HG03442 (cell line): ENCODE data around the gene TMIE.

Experiments
- ATAC-seq: cut with Tn5 transposase; IDR thresholded peaks from one replicate; pipeline ENCODE4 v1.9.1; 2021; ENCODE audit warnings: mild to moderate bottlenecking, moderate library complexity; ENCODE audit not compliant: unreplicated experiment

TMIE gene, protein sequence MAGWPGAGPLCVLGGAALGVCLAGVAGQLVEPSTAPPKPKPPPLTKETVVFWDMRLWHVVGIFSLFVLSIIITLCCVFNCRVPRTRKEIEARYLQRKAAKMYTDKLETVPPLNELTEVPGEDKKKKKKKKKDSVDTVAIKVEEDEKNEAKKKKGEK

DNA sequence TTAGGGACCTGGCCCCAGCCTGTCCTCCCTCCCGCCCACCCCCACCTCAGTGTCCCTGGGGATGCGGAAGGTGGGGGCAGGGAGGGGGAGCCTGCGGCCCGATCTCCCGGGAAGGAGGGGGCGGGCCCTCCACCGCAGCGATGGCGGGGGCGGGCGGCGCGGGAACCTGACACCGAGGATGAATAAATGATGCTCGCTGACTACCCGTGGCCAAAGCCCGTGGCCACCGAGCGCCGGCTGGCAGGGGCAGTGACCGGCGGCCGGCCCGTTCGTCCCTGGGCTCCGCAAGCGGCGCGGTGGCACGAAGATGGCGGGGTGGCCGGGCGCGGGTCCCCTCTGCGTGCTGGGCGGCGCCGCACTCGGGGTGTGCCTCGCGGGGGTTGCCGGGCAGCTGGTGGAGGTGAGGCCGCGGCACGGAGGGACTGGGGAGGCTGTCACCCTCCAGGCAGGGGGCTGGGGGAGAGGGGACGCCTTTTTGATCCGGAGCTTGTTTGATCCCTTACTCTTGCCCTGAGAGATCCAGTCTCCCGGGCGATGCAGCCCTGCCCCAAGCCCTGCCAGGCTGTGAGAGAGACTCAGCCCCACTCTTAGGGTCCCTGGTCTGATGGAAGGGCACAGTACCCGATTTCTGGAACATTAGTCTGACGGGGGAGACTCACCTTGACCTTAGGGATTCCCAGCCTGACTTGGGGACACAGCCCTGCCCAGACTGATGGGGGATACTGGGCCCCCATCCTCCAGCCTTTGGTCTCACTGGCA, at the start of gene TMIE:
TSS of gene TMIE (plus strand) at position 212 of the 759 bp plus-strand sequence. CDS start at position 308, 96 bp downstream.
- no peak for ATAC-seq

DNA sequence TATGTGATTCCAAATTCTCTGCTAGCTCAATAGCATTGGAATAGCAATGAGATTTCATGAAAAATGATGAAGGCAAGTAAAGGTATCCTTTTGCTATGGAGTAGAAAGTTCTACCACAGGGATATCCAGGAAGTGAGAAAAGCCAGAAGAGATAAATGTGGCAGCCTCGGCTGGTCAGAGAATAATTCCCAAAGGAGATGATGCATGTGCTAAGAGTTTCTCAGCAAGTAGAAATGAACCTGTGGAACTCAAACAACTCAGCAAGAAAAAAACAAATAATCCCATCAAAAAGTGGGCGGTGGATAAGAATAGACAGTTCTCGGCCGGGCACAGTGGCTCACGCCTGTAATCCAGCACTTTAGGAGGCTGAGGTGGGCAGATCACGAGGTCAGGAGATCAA, 45.9 kb upstream of the TMIE start:
- no peak for ATAC-seq

DNA sequence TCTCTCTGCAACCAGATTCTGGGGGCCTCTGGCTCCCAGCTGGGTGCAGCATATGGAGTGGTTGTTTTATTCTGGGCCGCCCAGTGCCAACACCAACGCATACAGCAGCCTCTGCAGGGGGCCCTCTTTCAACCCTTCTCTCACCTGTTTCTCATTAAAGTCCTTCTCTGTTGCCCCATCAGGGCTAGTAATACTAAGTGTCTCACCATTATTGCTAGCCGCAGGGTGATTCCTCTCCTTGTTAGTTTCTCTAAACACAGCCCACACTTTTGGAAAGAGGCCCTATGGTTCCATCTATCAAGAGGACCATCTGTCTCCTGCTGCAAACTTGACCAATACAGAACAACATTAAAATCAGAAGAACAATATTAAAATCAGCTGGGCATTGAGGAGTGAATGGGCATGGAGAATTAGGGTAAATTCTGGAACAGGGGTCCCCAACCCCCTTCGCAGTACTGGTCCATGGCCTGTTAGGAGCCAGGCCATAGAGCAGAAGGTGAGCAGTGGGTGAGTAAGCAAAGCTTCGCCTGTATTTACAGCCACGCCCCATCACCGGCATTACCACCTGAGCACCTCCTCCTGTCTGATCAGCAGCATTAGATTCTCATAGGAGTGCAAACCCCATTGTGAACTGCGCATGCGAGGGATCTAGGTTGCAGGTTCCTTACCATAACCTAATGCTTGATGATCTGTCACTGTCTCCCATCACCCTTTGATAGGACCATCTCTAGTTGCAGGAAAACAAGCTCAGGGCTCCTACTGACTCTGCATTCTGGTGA, 44.2 kb upstream of the TMIE start:
- ATAC-seq: no peak

DNA sequence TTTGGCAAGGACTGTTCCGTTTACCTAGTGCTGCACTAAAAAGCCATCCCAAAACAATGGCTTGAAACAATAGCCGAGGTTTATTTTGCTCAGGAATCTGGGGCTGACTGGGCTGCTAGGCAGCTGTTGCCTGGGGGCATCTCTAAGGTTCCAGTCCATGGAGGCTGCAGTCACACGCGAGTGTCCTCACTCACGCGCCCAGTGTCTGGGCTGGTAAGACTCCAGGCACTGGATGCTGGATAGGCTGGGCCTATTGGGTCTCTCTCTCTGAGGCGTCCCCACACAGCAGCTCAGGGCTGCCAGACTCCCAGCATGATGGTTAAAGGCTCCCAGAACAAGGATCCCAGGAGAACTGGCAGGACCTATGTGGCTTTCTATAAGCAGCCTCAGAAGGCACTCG, 41.9 kb upstream of the TMIE start:
- ATAC-seq: no peak

DNA sequence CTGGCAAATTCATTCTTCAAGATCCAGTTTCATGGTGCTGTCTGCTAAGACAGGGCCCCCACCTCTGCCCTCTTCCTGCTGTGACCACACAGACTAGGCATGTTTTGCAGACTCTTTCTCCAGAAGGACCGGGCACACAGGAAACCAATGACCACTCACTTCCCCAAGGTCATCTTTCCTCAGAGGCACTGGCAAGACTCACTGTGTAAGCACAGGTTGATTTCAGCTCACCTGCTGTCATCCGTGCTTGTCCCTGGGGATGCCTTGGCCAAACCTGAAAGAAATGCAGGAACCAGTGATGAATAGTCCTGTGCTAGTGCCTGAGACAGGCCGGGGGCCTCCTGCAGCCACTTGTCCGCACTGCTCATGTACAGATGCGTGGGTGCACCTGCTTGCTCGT, 41.2 kb upstream of the TMIE start:
- no peak for ATAC-seq

DNA sequence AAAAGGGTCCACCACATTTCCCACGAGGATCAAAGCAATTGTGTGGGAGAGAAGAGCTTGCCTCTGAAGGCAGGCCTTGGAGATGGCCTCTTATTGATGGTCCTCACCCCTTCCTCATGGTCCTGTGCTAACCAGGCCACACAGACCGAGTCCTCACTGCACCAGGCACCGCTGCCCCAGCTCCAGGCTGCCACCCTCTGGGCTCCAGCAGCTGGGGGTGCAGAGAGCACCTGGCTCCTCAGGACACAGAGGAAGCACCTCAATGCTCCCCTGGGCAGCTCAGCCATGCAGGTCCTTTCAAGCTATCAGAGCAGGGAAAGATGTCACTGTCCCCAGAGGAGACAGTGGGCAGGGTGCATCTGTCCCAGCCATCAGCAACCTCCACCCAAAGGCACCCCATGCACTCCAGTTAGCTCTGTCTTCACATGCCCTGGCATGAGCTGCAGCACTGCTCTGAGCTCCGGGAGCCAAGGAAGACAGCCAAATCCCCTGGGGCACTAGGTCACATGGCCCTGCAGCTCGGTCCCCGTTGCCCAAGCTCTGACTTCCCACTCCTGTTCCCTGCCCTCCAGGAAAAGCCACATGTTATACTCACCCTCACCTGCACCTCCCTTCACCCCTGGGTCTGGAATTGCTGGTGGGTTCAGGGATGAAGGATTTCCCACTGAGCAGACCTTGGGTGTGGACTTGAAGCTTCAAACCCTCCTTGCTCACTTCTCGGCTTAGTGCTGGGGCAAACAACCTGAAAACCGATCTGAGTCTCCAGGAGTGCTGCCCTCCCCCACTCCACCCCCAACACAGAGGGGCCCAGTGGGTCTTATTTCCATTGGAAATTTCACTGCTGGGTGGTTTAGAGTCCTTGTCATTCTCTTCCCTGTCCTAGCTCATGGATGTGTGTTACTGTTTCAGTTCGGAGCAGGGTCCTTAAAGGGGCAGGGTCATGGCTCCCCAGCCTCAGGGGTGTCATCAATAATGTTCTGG, 40.4 kb upstream of the TMIE start:
- ATAC-seq: no peak

DNA sequence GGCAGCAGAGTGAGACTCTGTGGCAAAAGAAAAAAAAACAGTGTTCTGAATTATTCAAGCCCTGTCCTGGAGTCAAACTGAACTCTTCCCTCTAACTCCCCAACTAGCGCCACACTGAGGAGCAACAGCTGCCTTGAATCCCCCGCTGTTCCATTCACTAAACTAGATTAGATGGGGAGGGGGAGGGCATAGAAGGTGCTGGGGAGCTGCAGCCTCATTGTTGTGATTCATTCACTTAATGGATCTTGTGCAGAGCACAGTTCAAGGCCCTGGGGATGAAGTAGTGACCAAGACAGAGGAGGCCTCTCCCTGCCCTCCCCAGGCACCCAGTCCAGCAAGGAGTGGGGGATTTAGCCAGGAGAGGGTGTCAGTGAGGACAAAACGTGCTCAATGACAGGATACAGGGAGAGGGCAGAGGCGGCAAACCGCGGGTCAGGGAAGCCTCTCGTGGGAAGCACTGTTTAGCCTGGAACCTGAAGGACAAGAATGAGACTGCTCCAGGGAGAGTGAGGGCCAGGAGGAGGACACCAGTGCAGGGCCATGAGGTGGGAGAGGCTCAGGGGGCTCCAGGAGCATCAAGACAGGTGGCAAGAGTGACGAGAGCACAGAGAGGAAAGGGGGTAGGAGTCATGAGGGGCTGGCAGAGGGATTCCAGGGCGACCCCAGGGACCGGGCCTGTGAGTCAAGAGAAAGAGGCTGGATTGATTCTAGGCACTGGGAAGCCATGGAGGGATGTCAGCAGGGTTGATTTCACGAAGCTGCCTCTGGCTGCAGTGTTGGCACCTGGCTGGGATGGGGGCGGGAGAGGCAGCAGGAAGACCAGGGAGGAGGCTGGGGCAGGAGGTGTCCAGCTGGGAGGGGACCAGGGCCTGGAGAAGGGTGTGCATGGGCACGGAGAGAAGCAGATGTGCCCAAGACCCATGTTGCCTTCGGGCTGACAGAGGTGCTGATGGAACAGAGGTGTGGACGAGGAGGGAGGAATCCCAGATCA, 39.1 kb upstream of the TMIE start:
- no peak for ATAC-seq

DNA sequence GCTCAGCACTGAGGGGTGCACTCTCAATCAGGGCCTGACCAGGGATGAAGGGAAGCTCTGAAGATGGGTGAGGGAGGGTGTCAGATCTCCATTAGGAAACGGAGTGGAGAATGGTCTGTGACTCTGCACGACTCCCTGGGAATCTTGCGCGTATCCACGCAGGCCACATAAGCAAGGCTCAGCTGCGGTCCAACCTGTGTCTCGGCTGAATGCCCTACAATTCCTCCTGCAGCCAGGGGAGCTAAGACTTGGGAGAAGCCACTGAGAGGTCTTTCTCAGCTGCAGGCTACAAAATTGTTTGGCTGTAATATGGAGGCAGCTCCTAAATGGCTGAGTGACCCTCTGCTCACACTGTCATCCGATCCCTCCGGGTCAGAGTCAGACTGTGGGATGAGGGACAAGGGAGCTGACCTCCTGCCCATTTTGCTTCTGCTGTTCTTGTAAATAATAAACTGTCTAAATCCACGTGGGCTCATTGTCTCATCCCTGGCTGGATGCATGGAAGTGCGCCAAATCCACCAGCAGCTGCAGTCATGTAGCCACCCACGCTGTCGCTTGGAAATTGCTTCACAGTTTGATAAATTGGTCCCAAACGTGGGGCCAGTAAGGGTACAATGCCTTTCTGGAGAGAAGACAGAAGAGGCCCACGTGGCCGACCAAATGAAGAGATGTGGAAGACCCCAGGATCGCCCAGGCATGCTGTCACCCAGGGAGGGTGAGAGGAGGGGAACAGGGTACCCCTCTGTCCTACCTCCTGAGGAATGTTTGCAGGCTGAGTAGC, 38.2 kb upstream of the TMIE start:
- no peak for ATAC-seq

DNA sequence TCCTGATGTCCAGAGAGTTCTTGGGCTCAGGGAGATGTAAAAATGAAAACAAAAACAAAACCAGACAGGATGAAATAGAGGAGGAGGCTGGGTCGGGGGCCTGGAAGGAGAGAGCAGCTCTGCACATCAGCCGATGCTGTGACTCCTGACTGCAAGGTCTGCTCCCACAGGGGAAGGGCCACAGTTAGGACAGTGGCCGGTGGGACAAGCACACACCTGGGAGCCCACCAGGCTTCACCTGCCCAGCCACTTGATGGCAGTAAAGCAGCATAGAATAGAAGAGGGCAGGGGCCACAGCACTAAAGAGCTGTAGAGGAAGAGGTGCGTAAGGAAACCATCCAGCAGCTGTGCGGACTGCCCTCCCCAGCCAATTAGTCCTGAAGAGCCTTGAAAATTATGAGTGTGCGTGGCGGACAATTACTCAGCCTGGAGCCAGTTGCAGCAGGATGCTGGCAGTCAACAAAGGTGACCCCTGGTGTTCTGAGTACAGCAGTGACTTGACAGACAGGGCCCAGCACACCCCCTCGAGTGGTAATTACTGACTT, 37.5 kb upstream of the TMIE start:
- no peak for ATAC-seq

DNA sequence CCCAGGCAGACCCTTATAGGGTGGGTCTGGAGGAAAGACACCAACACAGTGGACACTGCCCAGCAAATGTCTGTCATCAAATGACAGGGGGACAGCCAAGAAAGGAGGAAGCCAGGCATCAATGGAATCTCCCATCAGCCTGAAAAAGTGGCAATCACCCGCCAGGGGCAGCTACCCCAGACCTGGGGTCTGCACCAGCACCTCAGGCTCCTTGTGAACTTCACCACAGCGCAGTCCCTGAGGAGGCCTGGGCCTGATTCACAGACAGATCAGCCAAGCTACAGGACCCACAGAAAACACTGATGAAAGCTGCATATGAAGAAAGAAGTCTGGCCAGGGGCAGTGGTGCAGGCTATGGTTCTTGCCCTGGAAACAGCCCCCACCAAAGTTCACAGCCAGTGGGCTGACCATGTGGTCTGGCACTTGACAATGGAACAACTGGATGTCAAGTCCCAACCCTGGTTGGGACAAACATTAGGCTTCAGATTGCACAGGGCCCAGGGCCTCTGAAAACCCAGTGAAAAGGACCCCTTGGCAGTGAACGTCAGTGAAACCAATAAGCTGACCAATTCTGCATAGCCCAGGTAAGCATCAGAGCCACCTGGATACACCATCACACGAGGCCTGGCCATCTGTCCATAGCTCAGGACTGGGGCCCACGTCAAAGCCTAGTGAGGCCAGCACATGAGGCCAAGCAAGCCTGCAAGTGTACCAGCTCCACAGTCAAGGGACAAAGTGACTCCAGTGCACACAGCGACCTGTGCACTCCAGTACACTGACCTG, 36.8 kb upstream of the TMIE start:
- no peak for ATAC-seq

DNA sequence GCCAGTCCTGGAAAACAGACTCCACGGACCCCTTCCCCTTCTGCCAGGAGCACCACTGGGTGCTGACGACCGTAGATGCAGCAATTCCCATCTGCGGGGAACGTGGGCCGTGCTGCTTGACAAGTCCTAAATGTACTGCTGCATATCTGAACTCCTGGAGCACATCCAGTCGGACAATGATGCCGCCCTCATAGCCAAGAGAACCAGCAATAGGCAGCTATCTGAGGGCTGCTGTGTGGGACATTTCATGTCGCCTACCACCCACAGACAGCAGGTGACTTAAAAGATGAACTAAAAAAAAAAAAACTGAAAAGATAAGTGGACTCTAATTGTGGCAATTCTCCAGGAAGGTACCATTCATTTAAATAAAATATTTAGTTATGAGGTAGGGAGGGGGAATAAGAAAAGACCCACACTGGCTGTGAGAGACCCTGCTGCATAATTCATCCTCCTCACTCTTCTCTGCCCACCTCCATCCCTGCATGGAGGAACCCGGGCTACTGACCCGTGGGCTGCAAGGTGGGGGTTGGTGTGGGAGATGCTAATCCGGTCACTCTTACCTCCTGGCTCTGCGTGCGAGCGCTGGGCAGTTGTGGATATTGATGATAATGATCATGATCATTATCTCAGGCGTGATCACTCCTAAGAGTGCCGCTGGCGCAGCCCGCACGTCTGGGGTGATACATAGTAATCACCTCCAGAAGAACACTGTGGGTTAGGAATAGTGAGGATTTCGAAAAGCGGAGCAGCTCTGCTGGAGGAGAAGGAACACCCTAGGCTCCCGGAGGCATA, 36.0 kb upstream of the TMIE start:
- no peak for ATAC-seq

DNA sequence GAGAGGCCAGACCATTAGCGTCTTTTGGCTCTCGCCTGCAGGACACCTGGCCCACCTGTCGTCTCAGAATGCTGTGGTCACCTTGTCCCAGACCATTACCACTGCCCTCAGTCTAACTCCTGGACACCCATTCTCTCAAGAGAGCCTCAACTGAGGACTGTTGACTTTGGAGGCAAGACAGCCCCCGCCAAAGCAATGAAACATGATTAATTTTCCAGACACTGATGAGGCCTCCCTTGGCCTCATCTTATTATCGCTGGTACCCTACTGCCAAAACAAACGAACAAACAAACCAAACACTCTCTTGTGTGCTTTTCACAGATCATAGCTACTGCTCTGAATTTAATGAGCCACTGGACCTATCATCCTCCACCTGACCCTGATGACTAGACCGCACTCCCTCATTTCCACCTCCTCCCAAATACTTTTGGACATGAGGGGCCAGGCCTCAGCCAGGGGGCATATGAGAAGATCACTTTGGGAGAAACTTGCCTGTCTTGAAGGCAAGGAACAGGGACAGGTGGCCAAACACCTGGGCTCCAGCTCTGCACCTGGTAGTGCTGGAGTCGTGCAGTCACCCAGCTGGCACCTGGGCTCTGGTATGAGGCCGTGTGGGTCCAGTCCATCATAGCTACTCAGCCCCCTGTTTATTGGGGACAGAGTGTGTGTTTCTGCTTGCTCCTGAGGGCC, 35.3 kb upstream of the TMIE start:
- ATAC-seq: no peak

DNA sequence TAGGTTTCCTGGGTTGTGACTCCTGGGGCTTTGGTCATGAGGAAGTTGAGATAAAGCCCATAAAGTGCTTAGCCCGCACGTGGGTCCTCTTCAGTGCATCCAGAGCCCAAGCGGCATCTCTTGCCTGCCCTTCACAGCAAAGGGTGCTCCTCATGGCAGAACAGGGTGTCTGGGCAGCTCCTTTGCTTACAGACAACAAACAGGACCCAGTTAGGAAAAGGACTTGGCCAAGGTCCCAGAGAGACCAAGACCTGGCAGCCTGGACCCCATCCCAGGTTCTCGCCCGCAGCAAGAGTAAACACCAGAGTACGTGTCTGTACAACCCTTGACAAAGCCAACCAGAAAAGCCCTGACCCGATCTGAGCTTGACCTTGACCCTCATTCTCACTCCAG, 34.7 kb upstream of the TMIE start:
- ATAC-seq: no peak

DNA sequence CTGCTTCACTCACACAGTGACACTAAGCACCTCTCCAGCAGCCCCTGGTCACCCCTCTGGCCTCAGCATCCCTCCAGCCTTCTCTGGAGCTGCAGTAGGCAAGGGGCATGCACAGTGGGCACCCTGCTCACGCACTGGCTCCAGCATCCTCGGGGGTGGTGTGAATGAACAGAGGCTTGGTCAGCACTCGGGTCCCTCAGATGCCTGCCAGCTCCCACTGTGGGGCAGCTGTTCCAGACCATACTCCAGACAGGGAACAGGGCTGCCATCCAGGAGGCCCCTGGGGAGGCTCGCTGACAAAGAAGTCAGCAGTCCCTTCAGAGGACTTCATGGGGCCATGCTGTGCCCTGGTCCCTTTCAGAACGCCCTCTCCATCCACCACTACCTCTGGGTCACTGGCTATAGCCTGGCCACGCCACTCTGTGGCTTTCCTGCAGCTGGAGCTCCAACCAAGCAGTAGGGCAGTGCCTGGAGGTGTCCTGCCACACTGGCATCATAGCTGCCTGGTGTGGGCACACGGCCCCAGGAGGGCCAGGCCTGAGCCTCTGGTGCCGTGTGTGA, 34.1 kb upstream of the TMIE start:
- ATAC-seq: no peak

DNA sequence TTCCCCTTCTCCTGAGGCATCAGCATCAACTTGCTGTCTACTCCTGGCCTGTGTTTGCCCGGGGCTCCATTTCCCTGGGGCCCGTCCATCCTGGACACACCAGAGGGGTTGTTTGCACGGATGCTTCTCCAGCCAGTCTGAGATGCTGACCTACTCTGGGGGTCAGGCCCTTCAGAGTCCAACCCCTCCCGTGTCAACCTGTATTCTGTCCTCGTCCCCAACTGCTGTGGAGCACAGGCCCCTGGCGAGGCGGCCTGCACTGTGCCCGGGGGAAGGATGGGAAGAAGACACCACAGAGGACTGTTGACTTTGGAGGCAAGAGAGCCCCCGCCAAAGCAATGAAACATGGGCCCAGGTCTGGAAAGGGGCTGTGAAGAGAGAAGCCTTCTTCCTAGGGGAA, 33.5 kb upstream of the TMIE start:
- no peak for ATAC-seq

DNA sequence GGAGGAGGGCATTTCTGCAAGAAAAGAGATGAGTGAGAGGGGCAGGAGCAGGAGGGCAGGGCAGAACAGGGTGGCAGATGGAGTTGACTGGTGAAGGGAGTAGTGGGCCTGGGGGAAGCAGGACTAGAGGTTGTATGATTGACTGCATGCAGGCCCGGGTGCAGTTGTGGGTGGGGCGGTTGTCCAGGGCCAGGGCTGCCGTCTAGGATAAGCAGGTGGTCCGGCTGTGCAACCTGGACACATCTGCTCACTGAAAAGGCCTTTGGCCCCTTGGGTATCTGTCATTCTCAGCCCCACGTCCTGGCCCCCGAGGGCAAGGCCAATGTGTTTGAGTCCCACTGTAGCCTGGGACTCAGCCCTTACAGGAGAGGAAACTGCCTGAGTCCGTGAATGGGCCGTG, 33.1 kb upstream of the TMIE start:
- ATAC-seq: no peak
